Pulmonary artery endothelial cell (primary cell): ENCODE data around the gene FITM1. TPM values are rescaled to one million over a fixed set of nuclear protein-coding genes. Genes with fewer than 3 reads are reported as not detected.
A peak's percentile ranks its signal among the peaks of the same experiment; 100 is the strongest.

ENCODE experiments used
- DNase-seq: peaks from one replicate; pipeline ENCODE4 v3.0.0-alpha.2; 2011; ENCODE audit warnings: low read depth, low spot score
- total RNA-seq: library from RNA; depleted of rRNA; stranded (reverse); fragments of >200 nt; gene quantifications from 2 replicates; pipeline ENCODE4 v1.2.3, GENCODE V29; 2014

Gene FITM1
- total RNA-seq, 1 donor from 2014 or later = 0.13 TPM

DNA sequence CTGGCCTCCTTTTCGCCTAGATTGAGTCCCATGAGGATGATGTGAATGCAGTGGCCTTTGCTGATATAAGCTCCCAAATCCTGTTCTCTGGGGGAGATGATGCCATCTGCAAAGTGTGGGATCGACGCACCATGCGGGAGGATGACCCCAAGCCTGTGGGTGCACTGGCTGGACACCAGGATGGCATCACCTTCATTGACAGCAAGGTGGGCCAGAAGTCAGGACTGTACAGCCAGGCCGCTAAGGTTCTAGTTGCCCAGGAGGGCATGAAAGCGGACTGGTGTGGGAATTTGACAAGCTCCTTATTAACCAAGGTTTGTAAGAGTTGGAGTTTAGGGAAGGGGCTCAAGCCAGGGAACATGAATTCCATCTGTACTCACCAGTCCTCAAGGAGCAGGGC, 10.8 kb upstream of the FITM1 start:
- DNase-seq = no peak

GRCh38 chr14:24121210-24121609, 9.2 kb upstream of the FITM1 start:
- no peak for DNase-seq

DNA sequence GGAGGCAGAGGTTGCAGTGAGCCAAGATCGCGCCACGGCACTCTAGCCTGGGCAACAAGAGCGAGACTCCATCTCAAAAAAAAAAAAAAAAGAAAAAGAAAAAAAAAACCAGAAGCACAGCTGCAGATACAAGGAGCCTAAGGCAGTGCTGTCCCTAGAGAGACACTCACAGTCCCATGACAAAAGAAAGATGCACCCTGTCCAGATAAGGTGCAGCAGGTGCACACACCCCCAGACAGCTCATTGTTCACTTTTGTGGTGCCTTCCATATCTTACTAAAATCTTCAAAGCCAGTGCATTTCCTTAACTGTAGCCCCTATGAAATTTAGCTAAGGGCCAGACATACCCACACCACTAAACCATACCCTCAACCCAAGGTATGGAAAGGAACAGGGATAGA, 8.0 kb upstream of the FITM1 start:
- no peak for DNase-seq

DNA sequence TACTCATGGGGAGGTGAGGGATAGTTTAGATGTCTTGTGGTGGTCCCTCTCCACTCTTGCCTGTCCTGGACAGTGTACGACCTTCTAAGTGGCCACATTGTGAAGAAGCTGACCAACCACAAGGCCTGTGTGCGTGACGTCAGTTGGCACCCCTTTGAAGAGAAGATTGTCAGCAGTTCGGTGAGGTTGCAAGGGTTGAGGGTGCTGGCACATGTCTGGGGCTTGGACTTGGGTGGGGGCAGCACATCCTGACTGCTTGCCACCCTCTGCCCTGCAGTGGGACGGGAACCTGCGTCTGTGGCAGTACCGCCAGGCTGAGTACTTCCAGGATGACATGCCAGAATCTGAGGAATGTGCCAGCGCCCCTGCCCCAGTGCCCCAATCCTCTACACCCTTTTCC, 7.6 kb upstream of the FITM1 start:
- no peak for DNase-seq

- no peak for DNase-seq
Measured at GRCh38 chr14:24123424-24124417, 6.7 kb upstream of the FITM1 start.

GRCh38 chr14:24126939-24127338, 3.5 kb upstream of the FITM1 start:
- DNase-seq = no peak

GRCh38 chr14:24127673-24128072, 2.8 kb upstream of the FITM1 start:
- no peak for DNase-seq

DNA sequence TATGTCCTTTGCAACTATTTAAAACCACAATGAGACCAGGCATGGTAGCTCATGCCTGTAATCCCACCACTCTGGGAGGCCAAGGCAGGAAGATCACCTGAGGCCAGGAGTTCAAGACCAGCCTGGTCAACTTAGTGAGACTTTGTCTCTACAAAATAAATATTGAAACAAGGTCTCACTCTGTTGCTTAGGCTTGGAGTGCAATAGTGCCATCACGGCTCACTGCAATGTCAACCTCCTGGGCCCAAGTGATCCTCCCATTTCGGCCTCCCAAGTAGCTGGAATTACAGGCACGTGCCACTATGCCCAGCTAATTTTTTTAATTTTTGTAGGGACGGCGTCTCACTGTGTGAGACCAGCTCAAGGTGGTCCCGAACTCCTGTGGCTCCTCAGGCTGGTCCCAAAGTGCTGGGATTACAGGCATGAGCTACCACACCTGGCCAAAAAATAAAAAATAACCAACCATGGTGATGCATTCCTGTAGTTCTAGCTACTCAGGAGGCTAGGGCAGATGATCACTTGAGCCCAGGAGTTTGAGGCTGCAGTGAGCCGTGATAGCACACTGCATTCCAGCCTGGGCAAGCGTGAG, 955 bp upstream of the FITM1 start:
- DNase-seq = no peak

GRCh38 chr14:24130717-24131548, 474 bp downstream of the FITM1 start:
- DNase-seq = no peak

DNA sequence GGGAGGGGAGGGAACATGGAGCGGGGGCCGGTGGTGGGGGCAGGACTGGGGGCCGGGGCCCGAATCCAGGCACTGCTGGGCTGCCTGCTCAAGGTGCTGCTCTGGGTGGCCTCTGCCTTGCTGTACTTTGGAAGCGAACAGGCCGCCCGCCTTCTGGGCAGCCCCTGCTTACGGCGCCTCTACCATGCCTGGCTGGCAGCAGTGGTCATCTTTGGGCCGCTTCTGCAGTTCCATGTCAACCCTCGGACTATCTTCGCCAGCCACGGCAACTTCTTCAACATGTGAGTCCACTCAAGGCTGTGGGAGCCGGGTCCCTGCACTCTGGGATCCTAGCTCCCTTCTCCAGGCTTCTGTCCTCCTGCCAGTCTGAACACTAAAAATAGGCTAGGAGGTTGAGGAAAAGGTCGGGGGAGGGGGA, 1.1 kb downstream of the FITM1 start:
- no peak for DNase-seq

DNA sequence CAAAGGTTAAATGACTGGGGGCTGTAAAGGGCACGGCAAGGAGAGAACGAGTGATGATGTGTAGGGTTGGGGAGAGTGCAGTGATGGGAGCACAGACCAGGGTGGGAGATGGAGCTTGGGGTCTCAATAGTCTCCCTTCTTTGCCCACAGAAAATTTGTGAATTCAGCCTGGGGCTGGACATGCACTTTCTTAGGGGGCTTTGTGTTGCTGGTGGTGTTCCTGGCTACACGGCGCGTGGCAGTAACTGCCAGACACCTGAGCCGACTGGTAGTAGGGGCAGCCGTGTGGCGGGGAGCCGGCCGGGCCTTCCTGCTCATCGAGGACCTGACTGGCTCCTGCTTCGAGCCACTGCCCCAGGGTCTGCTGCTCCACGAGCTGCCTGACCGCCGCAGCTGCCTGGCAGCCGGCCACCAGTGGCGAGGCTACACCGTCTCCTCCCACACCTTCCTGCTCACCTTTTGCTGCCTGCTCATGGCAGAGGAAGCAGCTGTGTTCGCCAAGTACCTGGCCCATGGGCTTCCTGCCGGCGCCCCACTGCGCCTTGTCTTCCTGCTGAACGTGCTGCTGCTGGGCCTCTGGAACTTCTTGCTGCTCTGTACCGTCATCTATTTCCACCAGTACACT, 1.7 kb downstream of the FITM1 start:
- no peak for DNase-seq

DNA sequence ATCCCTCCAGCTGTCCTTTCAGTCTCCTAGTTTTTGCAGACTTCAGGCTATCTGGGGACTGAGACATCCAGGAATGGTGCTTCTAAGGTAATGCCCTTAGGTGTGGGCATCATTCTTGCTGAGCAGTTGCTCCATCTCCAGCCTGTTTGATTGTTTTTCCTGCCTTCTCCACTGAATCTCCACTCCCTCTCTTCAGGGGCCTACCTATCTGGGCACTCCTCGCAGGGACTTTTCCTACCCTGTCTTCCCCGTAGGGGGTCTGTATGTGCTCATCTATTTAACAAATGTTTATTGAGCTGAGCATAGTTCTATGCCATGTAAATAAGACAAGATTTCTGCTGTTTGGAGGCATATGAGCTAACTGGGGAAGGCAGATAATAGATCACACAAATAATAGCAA, 2.5 kb downstream of the FITM1 start:
- DNase-seq = no peak

DNA sequence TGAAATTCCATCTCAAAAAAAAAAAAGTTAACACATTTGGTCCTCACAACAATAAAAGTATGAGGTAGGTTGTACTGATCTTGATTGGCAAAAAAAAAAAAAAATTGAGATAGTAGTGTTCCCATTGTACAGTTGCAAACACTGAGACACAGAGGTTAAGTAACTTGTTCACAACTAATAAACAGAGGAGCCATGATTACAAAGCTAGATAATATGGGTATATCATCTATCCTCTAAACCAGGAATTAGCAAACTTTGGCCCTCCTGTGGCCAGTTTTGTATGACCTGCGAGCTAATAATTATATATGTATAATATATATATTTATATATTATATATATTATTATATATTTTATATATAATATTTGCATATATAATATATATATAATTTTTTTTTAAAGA, 3.3 kb downstream of the FITM1 start:
- no peak for DNase-seq

DNA sequence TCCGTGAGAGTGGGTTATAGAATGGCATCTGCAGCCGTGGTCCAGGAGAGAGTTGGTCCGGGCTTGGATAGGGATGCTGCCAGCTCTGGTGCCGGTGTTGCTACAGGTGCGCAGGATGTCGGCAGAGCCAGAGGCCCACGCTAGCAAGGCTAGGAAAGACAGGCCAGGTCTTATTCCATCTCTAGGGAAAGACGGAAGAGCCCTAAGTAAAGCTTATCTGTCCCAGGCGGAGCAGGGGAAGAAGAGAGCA, 5.0 kb downstream of the FITM1 start:
- no peak for DNase-seq

DNA sequence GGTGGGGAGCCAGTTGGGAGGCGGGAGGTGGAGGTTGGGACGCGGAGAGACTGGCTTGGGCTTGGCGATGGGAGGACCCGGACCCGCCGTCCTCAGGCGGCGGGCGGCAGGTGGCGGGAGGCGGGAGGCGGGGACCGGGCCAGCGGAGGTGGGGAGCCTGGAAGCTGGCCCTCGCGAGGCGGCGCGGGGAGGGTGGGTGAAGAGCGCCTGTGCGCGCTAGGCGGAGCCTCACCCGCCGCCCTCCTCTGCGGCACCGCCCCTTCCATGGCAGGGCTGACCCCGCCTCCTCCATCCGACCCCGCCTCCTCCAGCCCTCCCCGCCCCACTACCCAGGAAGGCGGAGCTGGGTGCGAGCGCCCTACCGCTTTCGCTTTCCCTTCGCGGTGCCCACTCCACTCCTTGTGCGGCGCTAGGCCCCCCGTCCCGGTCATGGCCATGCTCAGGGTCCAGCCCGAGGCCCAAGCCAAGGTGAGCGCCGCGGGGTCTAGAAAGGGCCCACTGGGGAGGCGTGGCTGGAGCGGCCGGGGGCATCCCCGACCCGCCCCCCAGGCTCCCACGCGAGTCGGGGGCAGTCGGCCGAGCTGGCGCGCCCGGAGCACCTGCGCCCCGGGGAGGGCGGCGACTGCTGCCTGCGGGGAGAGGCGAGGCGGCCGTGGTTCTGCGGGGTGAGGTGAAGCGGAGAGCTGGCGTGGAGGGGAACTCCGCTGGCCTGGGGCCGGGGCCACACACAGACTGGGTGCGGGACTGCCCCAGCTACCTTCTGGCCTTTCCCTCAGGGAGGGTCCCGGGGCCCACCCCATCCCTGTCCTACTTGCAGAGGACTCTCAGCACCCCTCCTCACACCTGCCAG, 5.6 kb downstream of the FITM1 start, which contains the start of gene PSME1:
TSS of gene PSME1 (plus strand) at position 361 of the 850 bp plus-strand sequence. CDS start at position 430, 69 bp downstream.
- DNase-seq = peak; percentile 47

DNA sequence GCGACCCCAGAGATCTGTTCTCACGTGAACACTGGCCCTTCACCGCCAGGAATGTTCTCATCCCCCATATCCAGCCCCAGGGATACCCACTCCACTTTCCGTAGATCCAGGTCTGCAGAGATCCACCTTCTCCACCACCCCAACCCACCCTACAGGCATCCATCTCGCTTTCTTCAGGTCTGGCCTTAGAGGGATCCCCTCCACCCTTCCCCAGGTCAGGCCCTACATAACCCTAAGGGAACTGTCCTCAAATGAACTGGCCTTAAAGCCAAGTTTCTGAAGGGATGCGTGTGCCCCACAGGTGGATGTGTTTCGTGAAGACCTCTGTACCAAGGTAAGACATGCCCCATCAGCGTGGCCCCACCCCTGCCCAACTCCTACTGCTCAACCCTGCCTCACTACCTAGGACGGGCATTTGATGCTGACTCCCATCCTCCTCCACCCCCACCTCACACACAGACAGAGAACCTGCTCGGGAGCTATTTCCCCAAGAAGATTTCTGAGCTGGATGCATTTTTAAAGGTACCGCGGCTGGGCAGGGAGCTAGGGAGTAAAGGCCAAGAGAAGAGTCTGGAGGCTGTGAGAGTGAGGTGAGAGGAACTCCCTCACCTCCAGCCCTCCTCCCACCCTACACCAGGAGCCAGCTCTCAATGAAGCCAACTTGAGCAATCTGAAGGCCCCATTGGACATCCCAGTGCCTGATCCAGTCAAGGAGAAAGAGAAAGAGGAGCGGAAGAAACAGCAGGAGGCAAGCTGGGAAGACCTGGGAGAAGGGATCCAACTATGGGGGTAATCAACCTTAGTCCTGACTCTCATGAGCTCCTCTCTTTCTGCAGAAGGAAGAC, 6.4 kb downstream of the FITM1 start:
- no peak for DNase-seq

DNA sequence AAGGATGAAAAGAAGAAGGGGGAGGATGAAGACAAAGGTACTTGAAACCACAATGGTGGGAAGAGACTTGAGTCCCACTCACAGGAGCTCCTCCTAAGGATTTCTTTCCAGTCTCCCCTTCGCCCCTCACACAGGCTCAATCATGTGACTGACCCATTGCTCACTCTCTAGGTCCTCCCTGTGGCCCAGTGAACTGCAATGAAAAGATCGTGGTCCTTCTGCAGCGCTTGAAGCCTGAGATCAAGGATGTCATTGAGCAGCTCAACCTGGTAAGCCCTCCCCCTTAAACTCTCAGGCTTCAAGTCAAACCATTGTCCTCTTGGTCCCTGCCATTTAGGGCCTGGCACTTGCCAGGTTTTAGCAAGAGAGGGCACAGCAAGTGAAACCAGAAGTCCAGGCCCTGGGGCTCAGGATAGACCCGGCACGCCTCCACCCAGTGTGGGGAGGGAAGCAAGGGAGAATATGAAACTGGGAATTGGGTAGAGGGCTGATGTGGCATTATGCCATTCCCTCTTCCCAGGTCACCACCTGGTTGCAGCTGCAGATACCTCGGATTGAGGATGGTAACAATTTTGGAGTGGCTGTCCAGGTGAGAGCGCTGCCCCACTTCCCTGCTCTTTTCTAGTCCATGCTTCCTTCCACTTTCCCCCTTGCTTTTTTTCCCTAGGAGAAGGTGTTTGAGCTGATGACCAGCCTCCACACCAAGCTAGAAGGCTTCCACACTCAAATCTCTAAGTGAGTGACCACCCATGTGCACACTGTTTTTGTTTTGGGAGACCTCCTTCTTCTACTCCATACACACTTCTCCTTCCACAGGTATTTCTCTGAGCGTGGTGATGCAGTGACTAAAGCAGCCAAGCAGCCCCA, 7.3 kb downstream of the FITM1 start:
- DNase-seq = no peak

DNA sequence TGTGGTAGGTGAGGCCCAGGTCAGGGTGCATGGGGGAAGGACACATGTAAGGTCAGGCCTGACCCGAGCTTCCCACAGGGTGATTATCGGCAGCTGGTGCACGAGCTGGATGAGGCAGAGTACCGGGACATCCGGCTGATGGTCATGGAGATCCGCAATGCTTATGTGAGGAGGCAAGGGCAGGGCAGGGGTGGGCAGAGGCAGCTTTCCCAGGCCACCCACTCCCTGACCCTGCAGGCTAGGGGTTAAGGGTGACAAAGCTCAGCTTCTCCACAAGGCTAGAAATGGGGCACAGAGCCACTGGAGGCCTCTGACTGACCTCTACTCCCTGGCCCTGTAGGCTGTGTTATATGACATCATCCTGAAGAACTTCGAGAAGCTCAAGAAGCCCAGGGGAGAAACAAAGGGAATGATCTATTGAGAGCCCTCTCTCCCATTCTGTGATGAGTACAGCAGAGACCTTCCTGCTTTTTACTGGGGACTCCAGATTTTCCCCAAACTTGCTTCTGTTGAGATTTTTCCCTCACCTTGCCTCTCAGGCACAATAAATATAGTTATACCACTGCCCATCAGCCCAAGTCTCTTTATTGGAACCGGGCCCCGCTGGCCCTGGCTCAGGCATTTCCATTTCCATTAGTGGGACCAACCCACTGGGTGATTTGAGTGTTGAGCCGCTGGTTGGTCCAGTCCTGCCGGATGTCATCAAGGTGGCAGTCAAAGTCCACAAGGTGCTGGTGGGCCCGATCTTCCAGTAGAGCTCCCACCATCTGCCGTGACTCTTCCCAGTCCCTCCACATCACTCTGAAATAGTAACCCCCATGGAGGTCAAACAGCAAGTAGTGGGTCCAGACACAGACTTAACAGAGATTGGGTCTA, 8.2 kb downstream of the FITM1 start:
- no peak for DNase-seq
